K562 treated with DMSO at 1 percent for 24 hours (cell line): ENCODE data around the gene MSMP. TPM values are rescaled to one million over a fixed set of nuclear protein-coding genes. Genes with fewer than 3 reads are reported as not detected.

Source experiments
- total RNA-seq: library from RNA; unstranded; fragments of 300-600 nt; gene quantifications from 2 replicates; pipeline ENCODE4 v1.2.3, GENCODE V29; 2022; ENCODE audit warnings: low read depth; ENCODE audit not compliant: insufficient read depth

MSMP gene
- not detected in 2 replicates for total RNA-seq

GRCh38 chr9:35754264-35754663, at the start of gene MSMP:
MSMP (minus strand) TSS chr9:35754276; CDS start chr9:35754129, 147 bp downstream.

GRCh38 chr9:35791297-35791921, 37.3 kb upstream of the MSMP start, which contains the start of gene NPR2:
NPR2 (plus strand) TSS chr9:35791591; CDS start chr9:35792409, 818 bp downstream.

GRCh38 chr9:35748858-35749514, 5.1 kb downstream of the MSMP start, which contains the start of the genes GBA2 and RGP1:
GBA2 (minus strand) TSS chr9:35749228; CDS start chr9:35748704, 524 bp downstream.
RGP1 (plus strand) TSS chr9:35749287; CDS start chr9:35749756, 469 bp downstream.

GRCh38 chr9:35732185-35732799, 21.8 kb downstream of the MSMP start, which contains the start of the genes CREB3 and TLN1:
CREB3 (plus strand) TSS chr9:35732666; CDS start chr9:35732773, 107 bp downstream.
TLN1 (minus strand) TSS chr9:35732195; CDS start chr9:35725694, 6,501 bp downstream.

Other genes starting within 250 kb of the MSMP start
- 20.9 and 22.7 TPM in 2 replicates for gene TESK1, start 149.0 kb downstream of the MSMP start, total RNA-seq
- gene CD72, start 135.9 kb downstream of the MSMP start, total RNA-seq, result 1.6 TPM in 1 of 2 replicates, not detected in the other
- gene SIT1, start 103.3 kb downstream of the MSMP start, total RNA-seq, result not detected in 2 replicates
- not detected in 2 replicates for gene RMRP, start 96.3 kb downstream of the MSMP start, total RNA-seq
- 15.5 and 17.2 TPM in 2 replicates for gene CCDC107, start 96.0 kb downstream of the MSMP start, total RNA-seq
- gene ARHGEF39, start 89.1 kb downstream of the MSMP start, total RNA-seq, result 13.1 and 14.4 TPM in 2 replicates
- 1.00 and 1.4 TPM in 2 replicates for gene CA9, start 80.3 kb downstream of the MSMP start, total RNA-seq
- 3.6 and 3.9 TPM in 2 replicates for gene TPM2, start 64.4 kb downstream of the MSMP start, total RNA-seq
- gene TLN1, start 22.1 kb downstream of the MSMP start, total RNA-seq, result 148 and 181 TPM in 2 replicates
- 38.0 and 39.4 TPM in 2 replicates for gene CREB3, start 21.6 kb downstream of the MSMP start, total RNA-seq
- gene GBA2, start 5.0 kb downstream of the MSMP start, total RNA-seq, result 54.5 and 57.4 TPM in 2 replicates
- gene RGP1, start 5.0 kb downstream of the MSMP start, total RNA-seq, result 12.6 and 13.9 TPM in 2 replicates
- 3.9 TPM in 2 replicates for gene NPR2, start 37.3 kb upstream of the MSMP start, total RNA-seq
- gene SPAG8, start 58.0 kb upstream of the MSMP start, total RNA-seq, result not detected in 2 replicates
- gene HINT2, start 60.8 kb upstream of the MSMP start, total RNA-seq, result 101 and 102 TPM in 2 replicates
- gene FAM221B, start 74.5 kb upstream of the MSMP start, total RNA-seq, result not detected in 2 replicates
- 7.2 and 8.5 TPM in 2 replicates for gene TMEM8B, start 75.0 kb upstream of the MSMP start, total RNA-seq
- not detected in 2 replicates for gene OR13J1, start 116.1 kb upstream of the MSMP start, total RNA-seq
- gene HRCT1, start 151.9 kb upstream of the MSMP start, total RNA-seq, result not detected in 2 replicates
- not detected in 2 replicates for gene SPAAR, start 155.2 kb upstream of the MSMP start, total RNA-seq
- gene OR2S2, start 203.9 kb upstream of the MSMP start, total RNA-seq, result not detected in 2 replicates